K562 (cell line): ENCODE data around the gene HINT3. TPM values are rescaled to one million over a fixed set of nuclear protein-coding genes. Genes with fewer than 3 reads are reported as not detected.

Source experiments
- ATF1 ChIP-seq, 2 experiments: fragments of 450-650 bp in 1 of 2; IDR thresholded peaks; 2 replicates each; pipeline ENCODE4 v1.6.1; 2016; ENCODE audit warnings: missing compliant biosample characterization in 1 of 2, missing genetic modification characterization in 1 of 2
- CEBPG ChIP-seq, 3 experiments: fragments of 200-800 bp in 1 of 3; sonication (Bioruptor generic) in 1 of 3; sonication (generic) in 1 of 3; formaldehyde crosslinking in 1 of 3; IDR thresholded peaks in 2 of 3; conservative IDR thresholded peaks in 1 of 3; 2 replicates each; pipeline versions ENCODE4 v1.6.1 to v1.8.0; 2016 to 2022; ENCODE audit warnings: missing compliant biosample characterization in 2 of 3, missing genetic modification characterization in 2 of 3, mild to moderate bottlenecking in 1 of 3, missing genetic modification reagents in 1 of 3
- CREB1 ChIP-seq, 2 experiments: sonication (generic) in 1 of 2; formaldehyde crosslinking in 1 of 2; IDR thresholded peaks; 2 replicates each; pipeline versions ENCODE4 v1.6.1 to v1.8.0; 2012 to 2022; ENCODE audit warnings: inconsistent platforms in 1 of 2, mild to moderate bottlenecking in 1 of 2, missing genetic modification reagents in 1 of 2, moderate library complexity in 1 of 2
- EP300 ChIP-seq: IDR thresholded peaks from 2 replicates; pipeline ENCODE4 v1.6.1; 2012; ENCODE audit warnings: low read length, improper control_type of control experiment
- EP400 ChIP-seq: fragments of 450-650 bp; IDR thresholded peaks from 2 replicates; pipeline ENCODE4 v1.6.1; 2017; ENCODE audit warnings: antibody characterized with exemption, mild to moderate bottlenecking, moderate library complexity
- ETV5 ChIP-seq: sonication (generic); formaldehyde crosslinking; IDR thresholded peaks from 2 replicates; pipeline ENCODE4 v1.4.0; 2020; ENCODE audit warnings: low read depth, mild to moderate bottlenecking, missing genetic modification reagents
- LARP7 ChIP-seq: fragments of 450-650 bp; IDR thresholded peaks from 2 replicates; pipeline ENCODE4 v1.6.1; 2016
- PHB2 ChIP-seq: fragments of 450-650 bp; IDR thresholded peaks from 2 replicates; pipeline ENCODE4 v1.6.1; 2017; ENCODE audit warnings: low read depth
- POLR2B ChIP-seq: fragments of 450-650 bp; IDR thresholded peaks from 2 replicates; pipeline ENCODE4 v1.6.1; 2018; ENCODE audit warnings: low read depth; ENCODE audit not compliant: partially characterized antibody
- RB1 ChIP-seq: fragments of 450-650 bp; IDR thresholded peaks from 2 replicates; pipeline ENCODE4 v1.6.1; 2017; ENCODE audit warnings: low read depth, mild to moderate bottlenecking
- RBM34 ChIP-seq: fragments of 200-400 bp; formaldehyde crosslinking; IDR thresholded peaks from 2 replicates; pipeline ENCODE4 v1.6.1; 2018; ENCODE audit warnings: low read length, borderline replicate concordance; ENCODE audit not compliant: insufficient read depth
- SMARCA5 ChIP-seq: fragments of 450-650 bp; IDR thresholded peaks from 2 replicates; pipeline ENCODE4 v1.6.1; 2016
- U2AF2 ChIP-seq: fragments of 200-400 bp; formaldehyde crosslinking; optimal IDR thresholded peaks from 2 replicates; pipeline ENCODE3; 2017; ENCODE audit warnings: low read depth, mild to moderate bottlenecking, low read length
- ZFP36 ChIP-seq: fragments of 150-350 bp; IDR thresholded peaks from 2 replicates; pipeline ENCODE4 v1.6.1; 2018; ENCODE audit warnings: low read length, low read depth; ENCODE audit not compliant: partially characterized antibody
- ZFPM2 ChIP-seq: fragments of 250-450 bp; sonication (Bioruptor Pico); IDR thresholded peaks from 2 replicates; pipeline ENCODE4 v1.5.1; 2022; ENCODE audit warnings: mild to moderate bottlenecking
- ZNF316 ChIP-seq: fragments of 450-650 bp; IDR thresholded peaks from 2 replicates; pipeline ENCODE4 v1.6.1; 2016
- ZNF778 ChIP-seq: fragments of 450-650 bp; formaldehyde crosslinking; IDR thresholded peaks from 2 replicates; pipeline ENCODE4 v1.4.0; 2020; ENCODE audit warnings: mild to moderate bottlenecking, moderate library complexity
- polyA plus RNA-seq, 8 experiments: library from polyadenylated mRNA; depleted of rRNA in 4 of 8; stranded (reverse) in 5 of 8; unstranded in 3 of 8; fragments of >200 nt; fragmentation: Nextera tagmentation in 2 of 8; fragmentation: Illumina TruSeq in 1 of 8; extraction: Ambion mirVana in 2 of 8; extraction: Trizol in 1 of 8; gene quantifications; 2 replicates each; pipeline versions ENCODE4 v1.2.1 to v1.2.3, GENCODE V29; 2011 to 2014; ENCODE audit warnings: inconsistent platforms in 1 of 8, missing spikeins in 1 of 8
- total RNA-seq, 7 experiments: library from RNA; depleted of rRNA in 6 of 7; stranded (reverse); fragments of >200 nt in 6 of 7; fragmentation: Illumina TruSeq in 2 of 7; extraction: Trizol in 2 of 7; gene quantifications; 2 replicates each; pipeline versions ENCODE4 v1.2.1 to v1.2.3, GENCODE V29; 2011 to 2021; ENCODE audit warnings: low replicate concordance in 1 of 7
- TF ChIP-seq, protein P1 (sequence below), 3 experiments: IDR thresholded peaks in 2 of 3; conservative IDR thresholded peaks in 1 of 3; 2 replicates each; pipeline ENCODE4 v1.5.1; 2011 to 2012; ENCODE audit warnings: low read length in 3 of 3, mild to moderate bottlenecking in 3 of 3, control low read depth in 2 of 3, improper control_type of control experiment in 1 of 3, inconsistent platforms in 1 of 3, low read depth in 1 of 3, mixed read lengths in 1 of 3, moderate library complexity in 1 of 3; ENCODE audit not compliant: insufficient read depth in 2 of 3
- TF ChIP-seq, protein P2 (sequence below): fragments of 450-650 bp; formaldehyde crosslinking; IDR thresholded peaks from 2 replicates; pipeline ENCODE4 v1.4.0; 2020; ENCODE audit warnings: mild to moderate bottlenecking, moderate library complexity
- TF ChIP-seq, protein P3 (sequence below): fragments of 200-400 bp; formaldehyde crosslinking; IDR thresholded peaks from 2 replicates; pipeline ENCODE4 v1.6.1; 2017; ENCODE audit warnings: mild to moderate bottlenecking, low read depth, low read length, moderate library complexity
- TF ChIP-seq, protein P4 (sequence below): IDR thresholded peaks from 2 replicates; pipeline ENCODE4 v1.6.1; 2012; ENCODE audit warnings: low read depth, low read length, improper control_type of control experiment, borderline replicate concordance

Gene HINT3
- total and polyA plus RNA-seq, 9 of the 15 experiments (the other 6 are each of a cell fraction or from before 2014, with no cell fraction given), result 1.4 to 16.6 (median 10.8) TPM

DNA sequence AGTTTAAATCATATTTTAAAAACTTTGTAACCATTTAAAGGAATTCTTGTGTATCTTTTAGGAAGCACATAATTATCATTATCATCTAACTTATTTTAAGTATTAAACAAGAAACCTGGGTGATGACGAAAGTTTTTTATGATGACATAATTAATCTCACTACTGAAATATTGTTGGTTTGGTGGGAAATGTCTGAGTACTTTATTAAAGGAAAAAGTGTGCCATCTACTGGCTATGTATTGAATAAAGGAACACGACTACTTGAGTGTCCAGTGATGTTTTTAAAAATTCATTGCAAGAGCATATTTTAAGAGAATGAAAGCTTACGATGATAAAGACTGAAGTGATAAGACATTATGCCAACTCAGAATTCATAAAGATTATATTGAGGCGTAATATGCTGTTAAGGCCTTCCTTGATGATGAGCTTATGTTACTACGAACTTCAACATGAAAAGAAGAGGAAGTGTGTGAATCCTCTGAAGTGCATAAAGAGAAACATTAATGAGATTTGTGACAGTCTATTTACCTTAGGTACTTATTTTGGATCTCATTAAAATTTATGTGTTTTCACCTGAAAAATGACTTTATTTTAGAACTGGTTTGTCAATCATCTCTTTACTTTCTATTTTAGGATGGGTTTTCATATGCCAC is 17.8 kb downstream of the HINT3 start (continued):
- TF ChIP-seq, protein P1, sequence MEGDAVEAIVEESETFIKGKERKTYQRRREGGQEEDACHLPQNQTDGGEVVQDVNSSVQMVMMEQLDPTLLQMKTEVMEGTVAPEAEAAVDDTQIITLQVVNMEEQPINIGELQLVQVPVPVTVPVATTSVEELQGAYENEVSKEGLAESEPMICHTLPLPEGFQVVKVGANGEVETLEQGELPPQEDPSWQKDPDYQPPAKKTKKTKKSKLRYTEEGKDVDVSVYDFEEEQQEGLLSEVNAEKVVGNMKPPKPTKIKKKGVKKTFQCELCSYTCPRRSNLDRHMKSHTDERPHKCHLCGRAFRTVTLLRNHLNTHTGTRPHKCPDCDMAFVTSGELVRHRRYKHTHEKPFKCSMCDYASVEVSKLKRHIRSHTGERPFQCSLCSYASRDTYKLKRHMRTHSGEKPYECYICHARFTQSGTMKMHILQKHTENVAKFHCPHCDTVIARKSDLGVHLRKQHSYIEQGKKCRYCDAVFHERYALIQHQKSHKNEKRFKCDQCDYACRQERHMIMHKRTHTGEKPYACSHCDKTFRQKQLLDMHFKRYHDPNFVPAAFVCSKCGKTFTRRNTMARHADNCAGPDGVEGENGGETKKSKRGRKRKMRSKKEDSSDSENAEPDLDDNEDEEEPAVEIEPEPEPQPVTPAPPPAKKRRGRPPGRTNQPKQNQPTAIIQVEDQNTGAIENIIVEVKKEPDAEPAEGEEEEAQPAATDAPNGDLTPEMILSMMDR (IDR thresholded peaks at IDR 0.05 in 2 of 3, conservative IDR thresholded peaks at IDR 0.05 in 1 of 3; ENCODE audit: insufficient read depth in 2 of 3, low read depth in 1 of 3, low read length in 3 of 3), result peak; percentile 45 to 80 (median 50); a peak in 5 of 6 replicates
- TF ChIP-seq LARP7, result no peak
- TF ChIP-seq ZNF778, result no peak
- TF ChIP-seq ZFP36, result no peak
- TF ChIP-seq EP400, result peak; percentile 31; the same call in 1 of the 2 replicates
- TF ChIP-seq ATF1 (CRISPR knock-in tag; IDR thresholded peaks at IDR 0.05), result no peak
- peak; percentile 64 for TF ChIP-seq ATF1 (tag; IDR thresholded peaks at IDR 0.05)
- TF ChIP-seq, protein P2, sequence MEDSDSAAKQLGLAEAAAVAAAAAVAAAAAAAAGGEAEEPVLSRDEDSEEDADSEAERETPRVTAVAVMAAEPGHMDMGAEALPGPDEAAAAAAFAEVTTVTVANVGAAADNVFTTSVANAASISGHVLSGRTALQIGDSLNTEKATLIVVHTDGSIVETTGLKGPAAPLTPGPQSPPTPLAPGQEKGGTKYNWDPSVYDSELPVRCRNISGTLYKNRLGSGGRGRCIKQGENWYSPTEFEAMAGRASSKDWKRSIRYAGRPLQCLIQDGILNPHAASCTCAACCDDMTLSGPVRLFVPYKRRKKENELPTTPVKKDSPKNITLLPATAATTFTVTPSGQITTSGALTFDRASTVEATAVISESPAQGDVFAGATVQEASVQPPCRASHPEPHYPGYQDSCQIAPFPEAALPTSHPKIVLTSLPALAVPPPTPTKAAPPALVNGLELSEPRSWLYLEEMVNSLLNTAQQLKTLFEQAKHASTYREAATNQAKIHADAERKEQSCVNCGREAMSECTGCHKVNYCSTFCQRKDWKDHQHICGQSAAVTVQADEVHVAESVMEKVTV (CRISPR knock-in tag), result peak; percentile 72
- TF ChIP-seq RB1, result no peak
- TF ChIP-seq ETV5 (CRISPR knock-in tag), result no peak
- peak; percentile 27; the same call in 1 of the 2 replicates for TF ChIP-seq CREB1 (IDR thresholded peaks at IDR 0.05)
- TF ChIP-seq CREB1 (CRISPR knock-in tag; IDR thresholded peaks at IDR 0.05), result no peak
- TF ChIP-seq ZFPM2 (CRISPR knock-in tag), result no peak
- TF ChIP-seq POLR2B, result no peak
- TF ChIP-seq CEBPG (CRISPR knock-in tag; IDR thresholded peaks at IDR 0.05), result no peak
- TF ChIP-seq CEBPG (tag; conservative IDR thresholded peaks at IDR 0.05 in 1 of 2, IDR thresholded peaks at IDR 0.05 in 1 of 2), result peak; percentile 71 to 87
- no peak for TF ChIP-seq RBM34
- no peak for TF ChIP-seq PHB2
- TF ChIP-seq EP300, result peak; percentile 23; the same call in 1 of the 2 replicates
- TF ChIP-seq, protein P3, sequence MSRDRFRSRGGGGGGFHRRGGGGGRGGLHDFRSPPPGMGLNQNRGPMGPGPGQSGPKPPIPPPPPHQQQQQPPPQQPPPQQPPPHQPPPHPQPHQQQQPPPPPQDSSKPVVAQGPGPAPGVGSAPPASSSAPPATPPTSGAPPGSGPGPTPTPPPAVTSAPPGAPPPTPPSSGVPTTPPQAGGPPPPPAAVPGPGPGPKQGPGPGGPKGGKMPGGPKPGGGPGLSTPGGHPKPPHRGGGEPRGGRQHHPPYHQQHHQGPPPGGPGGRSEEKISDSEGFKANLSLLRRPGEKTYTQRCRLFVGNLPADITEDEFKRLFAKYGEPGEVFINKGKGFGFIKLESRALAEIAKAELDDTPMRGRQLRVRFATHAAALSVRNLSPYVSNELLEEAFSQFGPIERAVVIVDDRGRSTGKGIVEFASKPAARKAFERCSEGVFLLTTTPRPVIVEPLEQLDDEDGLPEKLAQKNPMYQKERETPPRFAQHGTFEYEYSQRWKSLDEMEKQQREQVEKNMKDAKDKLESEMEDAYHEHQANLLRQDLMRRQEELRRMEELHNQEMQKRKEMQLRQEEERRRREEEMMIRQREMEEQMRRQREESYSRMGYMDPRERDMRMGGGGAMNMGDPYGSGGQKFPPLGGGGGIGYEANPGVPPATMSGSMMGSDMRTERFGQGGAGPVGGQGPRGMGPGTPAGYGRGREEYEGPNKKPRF, result no peak
- TF ChIP-seq SMARCA5, result no peak
- TF ChIP-seq, protein P4, sequence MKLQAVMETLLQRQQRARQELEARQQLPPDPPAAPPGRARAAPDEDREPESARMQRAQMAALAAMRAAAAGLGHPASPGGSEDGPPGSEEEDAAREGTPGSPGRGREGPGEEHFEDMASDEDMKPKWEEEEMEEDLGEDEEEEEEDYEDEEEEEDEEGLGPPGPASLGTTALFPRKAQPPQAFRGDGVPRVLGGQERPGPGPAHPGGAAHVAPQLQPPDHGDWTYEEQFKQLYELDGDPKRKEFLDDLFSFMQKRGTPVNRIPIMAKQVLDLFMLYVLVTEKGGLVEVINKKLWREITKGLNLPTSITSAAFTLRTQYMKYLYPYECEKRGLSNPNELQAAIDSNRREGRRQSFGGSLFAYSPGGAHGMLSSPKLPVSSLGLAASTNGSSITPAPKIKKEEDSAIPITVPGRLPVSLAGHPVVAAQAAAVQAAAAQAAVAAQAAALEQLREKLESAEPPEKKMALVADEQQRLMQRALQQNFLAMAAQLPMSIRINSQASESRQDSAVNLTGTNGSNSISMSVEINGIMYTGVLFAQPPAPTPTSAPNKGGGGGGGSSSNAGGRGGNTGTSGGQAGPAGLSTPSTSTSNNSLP, result peak; percentile 83; the same call in 1 of the 2 replicates
- TF ChIP-seq U2AF2, result no peak
- TF ChIP-seq ZNF316, result no peak
